ENCODE measurements around the gene MLXIP.

MLXIP gene

GRCh38 chr12:122126713-122127597 lies 48.4 kb downstream of the MLXIP start:
- no peak overlapping the region for H3K9ac ChIP-seq (ENCODE audit: low read depth, low read length)
- H3K4me1 ChIP-seq (ENCODE audit: insufficient read depth, low read length), result no peaks in the 10 kb centered on the region; the same call in none of the 2 replicates
- H3K36me3 ChIP-seq (ENCODE audit: insufficient read depth, low read length), result no peaks in the 10 kb centered on the region; the same call in 1 of the 2 replicates
- no peaks in the 10 kb centered on the region for H3K9me3 ChIP-seq (ENCODE audit: control insufficient read depth, insufficient read depth, low read length)

GRCh38 chr12:122127839-122128238 lies 49.3 kb downstream of the MLXIP start:
- no peaks in the 10 kb centered on the region for H3K9me3 ChIP-seq (ENCODE audit: control insufficient read depth, insufficient read depth, low read length)
- no peak overlapping the region for H3K9ac ChIP-seq (ENCODE audit: low read depth, low read length)
- H3K36me3 ChIP-seq (ENCODE audit: insufficient read depth, low read length), result no peaks in the 10 kb centered on the region; the same call in 1 of the 2 replicates
- no peaks in the 10 kb centered on the region; the same call in none of the 2 replicates for H3K4me1 ChIP-seq (ENCODE audit: insufficient read depth, low read length)

GRCh38 chr12:122128481-122128880 lies 49.9 kb downstream of the MLXIP start:
- Histone ChIP-seq H3K36me3 (ENCODE audit: insufficient read depth, low read length) (no peaks in the 10 kb centered on the region; the same call in 1 of the 2 replicates), H3K4me1 (ENCODE audit: insufficient read depth, low read length) (no peaks in the 10 kb centered on the region; the same call in none of the 2 replicates), H3K9ac (ENCODE audit: low read depth, low read length) (no peak overlapping the region), H3K9me3 (ENCODE audit: control insufficient read depth, insufficient read depth, low read length) (no peaks in the 10 kb centered on the region)

- H3K9me3 ChIP-seq (ENCODE audit: control insufficient read depth, insufficient read depth, low read length), result no peaks in the 10 kb centered on the region
- peaks cover 4% of the 10 kb centered on the region; the same call in 1 of the 2 replicates for H3K36me3 ChIP-seq (ENCODE audit: insufficient read depth, low read length)
- no peaks in the 10 kb centered on the region; the same call in 1 of the 2 replicates for H3K4me1 ChIP-seq (ENCODE audit: insufficient read depth, low read length)
- H3K9ac ChIP-seq (ENCODE audit: low read depth, low read length), result no peak overlapping the region
These were observed 50.6 kb downstream of the MLXIP start for GRCh38 chr12:122129131-122129530.

- no peak overlapping the region for H3K9ac ChIP-seq (ENCODE audit: low read depth, low read length)
- peaks cover 4% of the 10 kb centered on the region; the same call in 1 of the 2 replicates for H3K36me3 ChIP-seq (ENCODE audit: insufficient read depth, low read length)
- H3K4me1 ChIP-seq (ENCODE audit: insufficient read depth, low read length), result no peaks in the 10 kb centered on the region; the same call in 1 of the 2 replicates
These were observed 51.6 kb downstream of the MLXIP start for GRCh38 chr12:122130150-122130549.

GRCh38 chr12:122133192-122133950 lies 54.8 kb downstream of the MLXIP start:
- Histone ChIP-seq H3K4me1 (ENCODE audit: insufficient read depth, low read length) (no peaks in the 10 kb centered on the region), H3K9ac (ENCODE audit: low read depth, low read length) (no peak overlapping the region), H3K36me3 (ENCODE audit: insufficient read depth, low read length) (peaks cover 4% of the 10 kb centered on the region; the same call in 1 of the 2 replicates), H3K9me3 (ENCODE audit: control insufficient read depth, insufficient read depth, low read length) (no peaks in the 10 kb centered on the region)

More at GRCh38 chr12:122130150-122130549, 51.6 kb downstream of the MLXIP start:
- H3K9me3 ChIP-seq (ENCODE audit: control insufficient read depth, insufficient read depth, low read length), result no peaks in the 10 kb centered on the region

GRCh38 chr12:122135437-122136031 lies 57.0 kb downstream of the MLXIP start:
- H3K36me3 ChIP-seq (ENCODE audit: insufficient read depth, low read length), result peaks cover 11% of the 10 kb centered on the region; the same call in 1 of the 2 replicates
- H3K9me3 ChIP-seq (ENCODE audit: control insufficient read depth, insufficient read depth, low read length), result peaks cover under 1% of the 10 kb centered on the region; the same call in 1 of the 2 replicates
- H3K4me1 ChIP-seq (ENCODE audit: insufficient read depth, low read length), result no peaks in the 10 kb centered on the region
- H3K9ac ChIP-seq (ENCODE audit: low read depth, low read length), result no peak overlapping the region

GRCh38 chr12:122137229-122137628 lies 58.7 kb downstream of the MLXIP start:
- H3K9ac ChIP-seq (ENCODE audit: low read depth, low read length), result no peak overlapping the region
- peaks cover 16% of the 10 kb centered on the region for H3K36me3 ChIP-seq (ENCODE audit: insufficient read depth, low read length)
- no peaks in the 10 kb centered on the region for H3K4me1 ChIP-seq (ENCODE audit: insufficient read depth, low read length)
- H3K9me3 ChIP-seq (ENCODE audit: control insufficient read depth, insufficient read depth, low read length), result peaks cover 12% of the 10 kb centered on the region

GRCh38 chr12:122137681-122138080 lies 59.1 kb downstream of the MLXIP start:
- H3K36me3 ChIP-seq (ENCODE audit: insufficient read depth, low read length), result peaks cover 21% of the 10 kb centered on the region
- H3K9me3 ChIP-seq (ENCODE audit: control insufficient read depth, insufficient read depth, low read length), result peaks cover 17% of the 10 kb centered on the region
- H3K9ac ChIP-seq (ENCODE audit: low read depth, low read length), result no peak overlapping the region
- no peaks in the 10 kb centered on the region for H3K4me1 ChIP-seq (ENCODE audit: insufficient read depth, low read length)

- Histone ChIP-seq H3K4me1 (ENCODE audit: insufficient read depth, low read length) (no peaks in the 10 kb centered on the region), H3K36me3 (ENCODE audit: insufficient read depth, low read length) (peaks cover 25% of the 10 kb centered on the region), H3K9ac (ENCODE audit: low read depth, low read length) (no peak overlapping the region), H3K9me3 (ENCODE audit: control insufficient read depth, insufficient read depth, low read length) (peaks cover 21% of the 10 kb centered on the region)
These were observed 59.6 kb downstream of the MLXIP start for GRCh38 chr12:122138181-122138580.

GRCh38 chr12:122138616-122139015 lies 60.1 kb downstream of the MLXIP start:
- H3K36me3 ChIP-seq (ENCODE audit: insufficient read depth, low read length), result peaks cover 28% of the 10 kb centered on the region
- no peak overlapping the region for H3K9ac ChIP-seq (ENCODE audit: low read depth, low read length)

GRCh38 chr12:122139266-122139665 lies 60.7 kb downstream of the MLXIP start:
- no peak overlapping the region for H3K9ac ChIP-seq (ENCODE audit: low read depth, low read length)

More at GRCh38 chr12:122138616-122139015, 60.1 kb downstream of the MLXIP start:
- Histone ChIP-seq H3K9me3 (ENCODE audit: control insufficient read depth, insufficient read depth, low read length) (peaks cover 25% of the 10 kb centered on the region), H3K4me1 (ENCODE audit: insufficient read depth, low read length) (no peaks in the 10 kb centered on the region)

GRCh38 chr12:122139941-122140340 lies 61.4 kb downstream of the MLXIP start:
- peaks cover 27% of the 10 kb centered on the region for H3K36me3 ChIP-seq (ENCODE audit: insufficient read depth, low read length)
- H3K9ac ChIP-seq (ENCODE audit: low read depth, low read length), result no peak overlapping the region
- no peaks in the 10 kb centered on the region for H3K4me1 ChIP-seq (ENCODE audit: insufficient read depth, low read length)
- peaks cover 29% of the 10 kb centered on the region for H3K9me3 ChIP-seq (ENCODE audit: control insufficient read depth, insufficient read depth, low read length)

More at GRCh38 chr12:122139266-122139665, 60.7 kb downstream of the MLXIP start:
- peaks cover 29% of the 10 kb centered on the region for H3K9me3 ChIP-seq (ENCODE audit: control insufficient read depth, insufficient read depth, low read length)
- peaks cover 27% of the 10 kb centered on the region for H3K36me3 ChIP-seq (ENCODE audit: insufficient read depth, low read length)
- no peaks in the 10 kb centered on the region for H3K4me1 ChIP-seq (ENCODE audit: insufficient read depth, low read length)

Measured in ES-I3 (cell line).